Activated naive CD4-positive, alpha-beta T cell treated with anti-CD3 and anti-CD28 coated beads, Interleukin-2, amount 50 U/mL, for 72 hours (primary cell): ENCODE measurements around the gene SLC2A2. TPM values are rescaled to one million over a fixed set of nuclear protein-coding genes. Genes with fewer than 3 reads are reported as not detected.
A peak's percentile ranks its signal among the peaks of the same experiment; 100 is the strongest.

ENCODE experiments used
- ATAC-seq, 2 donors: fragments of 150-1000 bp; cut with Tn5 transposase; 2 replicates each; pipeline ENCODE4 v1.10.0; 2021; ENCODE audit warnings: mild to moderate bottlenecking in 2 of 2, moderate library complexity in 2 of 2
- DNase-seq, 2 donors: peaks; one replicate each; pipeline ENCODE4 v3.0.0; 2021 to 2022; ENCODE audit warnings: low spot score in 2 of 2
- H3K27ac Mint-ChIP-seq, 2 donors: one replicate each; pipeline ENCODE4 v1.8.0; 2022; ENCODE audit warnings: mild to moderate bottlenecking in 2 of 2, mixed read lengths in 2 of 2
- H3K36me3 Mint-ChIP-seq, 2 donors: one replicate each; pipeline ENCODE4 v1.8.0; 2022; ENCODE audit warnings: mixed read lengths in 2 of 2
- H3K9me3 Mint-ChIP-seq, 2 donors: one replicate each; pipeline ENCODE4 v1.8.0; 2022; ENCODE audit warnings: mixed read lengths in 2 of 2
- total RNA-seq, 2 donors: library from RNA; stranded (reverse); gene quantifications; one replicate each; pipeline ENCODE4 v1.2.3, GENCODE V29; 2022

SLC2A2 gene
- total RNA-seq, 2 donors from 2014 or later = not detected

DNA sequence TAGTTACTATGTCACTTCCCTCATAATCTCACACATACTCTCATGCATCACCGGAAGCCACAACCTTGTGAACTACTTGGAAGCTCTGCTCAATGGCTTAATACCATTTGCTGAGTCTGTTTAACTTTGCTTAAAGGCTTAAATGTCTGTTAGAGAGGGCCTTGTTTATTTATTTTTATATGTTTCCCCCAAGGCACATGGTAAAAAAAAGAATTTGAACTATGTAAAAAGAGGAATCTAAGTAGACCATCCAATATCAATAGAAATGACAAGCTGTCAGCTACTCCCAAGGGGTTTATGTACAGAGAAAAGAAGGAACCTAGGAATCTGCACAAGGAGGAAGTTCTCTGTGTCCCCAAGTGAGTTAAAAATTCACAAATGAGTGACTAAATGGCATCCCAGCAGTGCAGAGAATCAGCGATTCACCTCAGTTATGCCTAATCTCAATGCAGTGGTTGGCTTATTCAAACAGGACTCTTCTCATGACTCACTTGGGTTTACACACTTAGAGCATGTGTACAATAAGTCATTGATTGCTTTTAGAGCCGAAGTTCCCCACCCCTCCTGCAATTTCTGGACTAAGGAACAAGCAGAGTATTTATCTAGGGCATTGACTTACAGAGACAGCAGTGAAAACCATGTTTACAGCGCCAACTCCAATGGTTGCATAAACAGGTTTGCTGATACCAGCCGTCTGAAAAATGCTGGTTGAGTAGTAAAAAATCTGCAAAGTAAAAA, 24.4 kb downstream of the SLC2A2 start:
- DNase-seq (no peak), ATAC-seq (no peak)
- Mint-ChIP-seq H3K27ac (no peak overlapping the region), H3K9me3 (no peaks in the 10 kb centered on the region), H3K36me3 (no peaks in the 10 kb centered on the region)

DNA sequence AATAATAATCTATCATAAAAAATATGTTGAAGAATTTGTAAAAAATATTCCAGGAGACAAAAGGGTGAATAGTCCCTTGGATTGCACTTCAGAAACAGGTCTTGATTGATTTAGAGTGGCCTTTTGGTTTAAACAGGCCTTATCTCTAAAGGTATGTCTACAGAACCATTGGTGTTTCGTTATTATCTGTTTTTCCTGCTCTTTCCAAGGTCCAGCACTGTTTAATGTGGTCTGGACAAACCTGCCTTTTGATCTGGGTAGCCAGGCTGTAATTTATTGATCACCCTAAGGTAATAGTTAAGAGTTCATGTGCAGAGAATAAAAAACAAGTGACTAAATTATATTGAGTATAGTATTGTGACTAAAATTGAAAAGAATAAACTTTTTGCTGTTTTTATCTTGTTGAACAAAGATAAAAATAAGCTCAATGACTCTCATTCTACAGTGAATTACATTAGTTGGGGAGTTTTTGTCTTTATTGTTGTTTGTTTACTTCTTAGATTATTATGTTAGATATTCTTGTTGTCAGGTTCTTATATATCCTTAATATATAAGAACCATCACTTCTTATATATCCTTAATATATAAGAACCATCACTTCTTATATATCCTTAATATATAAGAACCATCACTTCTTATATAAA, 25.1 kb downstream of the SLC2A2 start:
- Mint-ChIP-seq H3K9me3 (no peaks in the 10 kb centered on the region), H3K27ac (no peak overlapping the region), H3K36me3 (no peaks in the 10 kb centered on the region)
- ATAC-seq (no peak), DNase-seq (no peak)

DNA sequence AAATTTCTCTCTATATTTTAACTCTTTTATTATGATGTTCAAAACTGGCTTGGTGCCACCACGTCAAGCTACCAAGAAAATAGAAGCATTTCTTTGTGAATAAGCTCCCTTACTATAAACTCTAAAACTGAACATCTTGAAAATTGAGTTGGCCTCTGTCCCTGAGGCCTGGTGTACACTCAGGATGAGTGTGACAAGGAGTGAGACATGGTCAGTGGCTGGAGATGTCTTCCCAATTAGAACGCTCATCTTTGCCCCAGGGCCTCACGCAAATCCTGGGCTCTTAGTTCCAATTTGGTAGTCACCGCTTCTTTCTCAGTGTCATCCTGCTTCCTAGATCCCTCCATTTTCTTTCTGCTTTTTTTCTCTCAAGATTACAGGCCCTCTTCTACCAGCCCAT, 26.2 kb downstream of the SLC2A2 start:
- Mint-ChIP-seq H3K36me3 (no peaks in the 10 kb centered on the region), H3K9me3 (no peaks in the 10 kb centered on the region), H3K27ac (peak overlapping the region in 1 of 2 donors; percentile 72)
- ATAC-seq (no peak), DNase-seq (no peak)

DNA sequence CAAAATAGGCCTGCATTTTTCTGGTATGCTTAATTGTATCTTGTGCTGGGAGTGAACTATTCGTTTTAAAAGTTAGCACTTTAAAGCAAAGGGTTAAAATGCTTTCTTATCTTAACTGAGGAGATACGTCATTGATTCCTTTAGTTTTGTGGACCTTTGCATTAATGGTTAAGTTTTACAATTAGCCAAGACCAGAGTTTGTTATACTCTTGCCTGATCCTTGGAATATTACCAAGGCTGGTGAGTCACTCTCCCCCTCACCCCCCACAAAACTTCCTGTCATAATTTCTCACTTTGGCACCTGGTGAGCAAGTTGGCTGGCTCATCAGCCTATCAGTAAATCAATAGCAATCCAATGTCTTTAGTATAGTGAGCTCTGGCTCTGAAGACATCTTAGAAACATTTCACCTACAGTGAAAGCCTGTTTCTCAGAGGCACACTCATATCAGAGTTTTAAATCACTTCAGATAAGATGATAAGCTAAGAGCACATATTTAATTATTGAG, 26.7 kb downstream of the SLC2A2 start:
- Mint-ChIP-seq H3K36me3 (no peaks in the 10 kb centered on the region), H3K27ac (no peak overlapping the region), H3K9me3 (no peaks in the 10 kb centered on the region)
- ATAC-seq = peak in 1 of 2 donors; percentile 31
- DNase-seq = no peak

DNA sequence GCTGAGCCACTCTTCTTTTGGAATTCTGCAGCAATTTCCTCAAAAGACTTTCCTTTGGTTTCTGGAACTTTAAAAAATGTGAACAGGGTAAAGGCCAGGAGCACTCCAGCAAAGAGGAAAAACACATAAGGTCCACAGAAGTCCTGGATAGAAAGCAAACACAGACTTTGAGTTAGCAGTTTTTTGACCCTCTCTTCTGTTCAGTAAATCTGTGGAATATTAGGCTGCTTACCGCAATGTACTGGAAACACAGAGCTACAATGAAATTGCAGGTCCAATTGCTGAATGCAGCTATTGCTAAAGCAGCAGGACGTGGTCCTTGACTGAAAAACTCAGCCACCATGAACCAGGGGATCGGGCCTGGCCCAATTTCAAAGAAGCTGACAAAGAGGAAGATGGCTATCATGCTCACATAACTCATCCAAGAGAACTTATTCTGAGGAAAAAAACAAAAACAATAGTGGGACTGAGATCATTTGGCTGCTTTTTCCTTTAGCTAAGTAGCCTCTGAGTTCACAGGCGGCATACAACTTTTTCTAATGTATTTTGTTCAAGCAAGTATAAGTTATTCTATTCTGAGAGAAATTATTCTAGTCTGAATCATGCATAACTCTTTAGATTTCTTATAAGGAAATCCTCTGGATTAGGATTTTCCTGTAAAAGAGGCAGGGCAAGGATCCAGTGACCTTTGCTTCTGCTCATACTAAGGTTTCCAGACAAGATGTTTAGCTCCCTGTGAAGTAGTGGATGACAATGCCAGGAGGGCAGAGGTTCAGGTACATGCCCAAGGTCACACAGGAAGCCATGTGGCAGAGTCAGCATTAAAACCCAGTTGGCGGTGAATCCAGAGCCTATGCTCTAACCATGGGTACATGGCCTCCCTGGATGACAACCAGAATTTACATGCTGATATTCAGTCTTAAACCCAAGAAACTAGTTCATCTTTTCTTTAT, 28.3 kb downstream of the SLC2A2 start:
- Mint-ChIP-seq H3K27ac (no peak overlapping the region), H3K9me3 (no peaks in the 10 kb centered on the region), H3K36me3 (no peaks in the 10 kb centered on the region)
- ATAC-seq (no peak), DNase-seq (no peak)

DNA sequence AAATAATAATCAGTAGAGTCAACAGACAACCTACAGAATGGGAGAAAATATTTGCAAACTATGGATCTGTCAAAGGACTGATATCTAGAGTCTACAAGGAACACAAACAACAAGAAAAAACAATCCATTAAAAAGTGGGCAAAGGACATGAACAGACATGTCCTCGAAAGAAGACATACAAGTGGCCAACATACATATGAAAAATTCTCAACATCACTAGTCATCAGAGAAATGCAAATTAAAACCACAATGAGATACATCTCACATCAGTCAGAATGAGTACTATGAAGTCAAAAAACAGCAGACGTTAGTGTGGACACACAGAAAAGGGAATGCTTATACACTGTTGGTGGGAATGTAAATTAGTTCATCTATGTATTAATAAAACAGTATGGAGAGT, 33.7 kb downstream of the SLC2A2 start:
- Mint-ChIP-seq H3K36me3 (no peaks in the 10 kb centered on the region), H3K9me3 (no peaks in the 10 kb centered on the region), H3K27ac (no peak overlapping the region)
- ATAC-seq (no peak), DNase-seq (no peak)

DNA sequence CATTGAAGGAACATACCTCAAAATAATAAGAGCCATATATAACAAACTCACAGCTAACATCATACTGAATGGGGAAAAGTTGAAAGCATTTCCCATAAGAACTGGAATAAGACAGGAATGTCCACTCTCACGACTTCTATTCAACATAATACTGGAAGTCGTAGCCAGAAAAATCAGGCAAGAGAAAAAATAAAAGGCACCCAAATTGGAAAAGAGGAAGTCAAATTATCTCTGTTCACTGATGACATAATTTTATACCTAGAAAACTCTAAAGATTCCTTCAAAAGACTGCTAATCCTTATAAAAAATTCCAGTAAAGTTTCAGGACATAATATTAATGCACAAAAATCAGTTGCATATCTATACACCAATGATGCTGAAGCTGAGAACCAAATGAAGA, 34.9 kb downstream of the SLC2A2 start:
- no peaks in the 10 kb centered on the region for H3K9me3 Mint-ChIP-seq
- no peaks in the 10 kb centered on the region for H3K36me3 Mint-ChIP-seq
- DNase-seq (no peak), ATAC-seq (no peak)
- H3K27ac Mint-ChIP-seq = no peak overlapping the region

DNA sequence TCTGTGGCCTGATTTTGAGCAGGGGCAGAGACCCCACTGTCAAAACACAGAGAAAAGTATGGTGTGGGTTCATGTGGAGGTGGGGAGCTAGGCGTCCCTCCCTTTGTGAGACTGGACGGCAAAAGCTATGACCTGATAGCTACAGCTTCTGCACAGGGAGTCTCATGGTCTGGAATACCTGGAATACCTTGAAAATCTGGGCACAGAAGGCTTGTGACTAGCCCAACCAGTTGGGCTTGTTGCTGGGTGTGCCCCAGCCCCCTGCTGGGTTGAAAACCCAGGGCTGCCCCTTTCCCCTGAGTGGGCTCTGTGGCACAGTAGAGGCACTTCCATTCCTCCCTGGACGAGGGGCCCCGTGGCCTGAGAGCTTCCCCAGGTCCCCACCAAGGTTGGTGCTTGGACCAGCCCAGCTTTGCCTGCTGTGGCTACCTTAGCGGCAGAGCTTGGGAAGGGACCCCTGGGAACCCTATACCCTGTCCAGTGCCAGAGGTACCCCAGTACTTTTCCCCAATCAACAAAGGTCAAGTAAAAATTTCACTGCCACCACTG, 37.3 kb downstream of the SLC2A2 start:
- DNase-seq = no peak
- Mint-ChIP-seq H3K36me3 (no peaks in the 10 kb centered on the region), H3K9me3 (no peaks in the 10 kb centered on the region), H3K27ac (no peak overlapping the region)
- no peak for ATAC-seq

DNA sequence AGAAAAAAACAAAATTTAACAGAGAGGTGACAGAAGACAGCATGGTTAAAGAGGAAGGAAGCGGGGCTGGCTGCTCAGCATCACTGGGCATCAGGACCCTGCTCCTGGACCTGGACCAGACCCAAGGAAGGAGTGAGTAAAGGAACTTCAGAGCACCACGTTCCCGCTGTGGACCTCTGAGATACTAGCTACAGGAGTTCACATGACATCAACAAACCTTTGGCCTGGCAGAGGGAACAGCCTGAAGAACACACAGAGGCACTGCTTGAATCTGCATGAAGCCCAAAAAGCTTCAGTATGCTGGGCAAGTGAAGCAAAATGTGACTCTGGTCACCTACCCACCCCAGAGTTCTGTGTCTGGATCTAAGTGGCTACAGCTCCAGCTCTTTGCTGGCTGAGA, 38.1 kb downstream of the SLC2A2 start:
- no peak for DNase-seq
- Mint-ChIP-seq H3K9me3 (no peaks in the 10 kb centered on the region), H3K27ac (no peak overlapping the region), H3K36me3 (no peaks in the 10 kb centered on the region)
- no peak for ATAC-seq

DNA sequence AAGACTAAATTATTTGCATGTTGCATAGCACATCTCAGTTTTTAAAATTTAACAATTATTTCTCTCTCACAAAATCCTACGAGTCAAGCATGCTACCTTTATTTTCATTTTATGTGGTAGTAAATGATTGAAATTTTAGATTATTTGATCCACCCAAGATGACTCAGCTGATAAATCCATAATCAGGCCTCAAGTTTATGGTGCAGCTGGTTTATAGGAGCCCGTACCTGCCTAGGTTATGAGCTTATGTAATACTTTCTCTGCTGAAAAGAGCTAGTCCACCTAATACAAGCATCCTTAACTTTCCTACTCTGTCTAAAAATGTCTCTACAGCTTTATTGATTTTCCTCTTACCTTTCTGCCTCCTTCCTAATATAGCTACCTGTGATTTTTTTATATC, 41.2 kb downstream of the SLC2A2 start:
- DNase-seq = no peak
- Mint-ChIP-seq H3K9me3 (no peaks in the 10 kb centered on the region), H3K27ac (no peak overlapping the region), H3K36me3 (no peaks in the 10 kb centered on the region)
- ATAC-seq = no peak

DNA sequence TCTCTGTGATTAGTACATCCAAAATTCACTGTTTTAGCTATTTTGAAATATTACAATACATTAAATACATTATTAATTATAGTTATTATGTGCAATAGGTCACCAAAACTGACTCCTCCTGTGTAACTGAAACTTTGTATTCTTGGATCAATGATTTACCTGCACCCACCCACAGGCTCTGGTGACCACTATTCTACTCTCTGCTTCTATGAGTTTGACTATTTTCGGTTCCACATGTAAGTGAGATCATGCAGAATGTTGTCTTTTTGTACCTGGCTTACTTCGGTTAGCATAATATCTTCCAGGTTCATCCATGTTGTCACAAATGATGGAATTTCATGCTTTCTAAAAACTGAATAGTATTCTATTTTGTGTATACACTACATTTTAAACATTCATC, 43.8 kb downstream of the SLC2A2 start:
- ATAC-seq = no peak
- Mint-ChIP-seq H3K27ac (no peak overlapping the region), H3K36me3 (no peaks in the 10 kb centered on the region)

DNA sequence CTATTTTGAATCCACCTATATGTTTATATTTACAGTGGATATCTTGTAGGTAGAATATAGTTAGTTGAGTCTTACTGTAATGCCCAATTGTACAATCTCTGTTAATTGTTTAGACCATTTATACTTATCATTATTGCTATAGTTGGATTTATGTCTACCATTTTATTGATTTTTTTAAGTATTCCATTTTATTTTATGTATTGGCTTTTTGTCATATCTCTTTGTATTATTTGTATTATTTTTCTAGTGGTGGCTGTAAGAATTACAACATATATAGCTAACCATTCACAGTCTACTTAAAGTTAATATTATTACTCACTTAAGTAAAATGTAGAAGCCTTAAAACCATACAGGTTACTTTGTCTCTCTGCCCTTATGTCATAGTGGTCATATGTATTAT, 46.1 kb downstream of the SLC2A2 start:
- no peaks in the 10 kb centered on the region for H3K9me3 Mint-ChIP-seq
- DNase-seq = no peak
- H3K27ac Mint-ChIP-seq = no peak overlapping the region

More for the DNA sequence above, 43.8 kb downstream of the SLC2A2 start:
- H3K9me3 Mint-ChIP-seq = no peaks in the 10 kb centered on the region
- no peak for DNase-seq

DNA sequence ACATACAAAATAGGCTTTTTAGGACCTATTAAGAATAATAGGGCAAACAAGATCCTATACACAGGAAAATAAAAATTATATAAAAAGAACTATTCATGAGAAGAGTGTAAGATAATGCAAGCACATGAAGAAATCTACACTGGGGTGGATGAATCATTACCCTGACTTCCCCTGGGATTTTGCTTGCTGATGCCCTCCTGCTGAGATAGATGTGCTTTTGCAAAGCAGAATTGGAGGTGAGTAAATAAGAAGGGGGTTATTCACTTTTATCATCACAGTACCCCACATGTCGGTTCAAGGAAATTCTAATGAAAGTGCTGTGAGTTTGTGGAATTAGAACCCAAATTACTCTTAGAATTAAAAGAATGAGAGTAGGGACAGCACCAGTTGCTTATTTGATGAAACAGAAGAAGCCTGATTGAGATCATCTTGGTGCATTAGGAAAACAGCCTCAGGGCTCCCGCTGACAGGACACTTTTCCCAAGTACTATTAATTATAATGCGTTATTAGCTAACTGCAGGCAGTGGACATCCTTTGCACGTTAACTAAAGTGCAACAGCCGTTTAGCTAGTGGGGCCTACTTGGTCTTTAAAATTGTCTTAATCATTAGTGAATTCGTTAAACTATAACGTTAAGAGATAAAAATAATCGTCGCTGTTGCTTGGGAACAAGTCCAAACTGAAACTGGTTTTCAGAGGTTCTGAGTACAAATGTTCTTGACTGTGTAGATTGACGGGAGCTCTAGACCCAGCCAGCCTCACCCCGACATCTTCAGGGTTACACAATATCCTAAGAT, 48.4 kb downstream of the SLC2A2 start:
- Mint-ChIP-seq H3K9me3 (no peaks in the 10 kb centered on the region), H3K36me3 (no peaks in the 10 kb centered on the region), H3K27ac (no peak overlapping the region)
- ATAC-seq (no peak), DNase-seq (no peak)

More for the DNA sequence above, 46.1 kb downstream of the SLC2A2 start:
- ATAC-seq = no peak
- no peaks in the 10 kb centered on the region for H3K36me3 Mint-ChIP-seq

DNA sequence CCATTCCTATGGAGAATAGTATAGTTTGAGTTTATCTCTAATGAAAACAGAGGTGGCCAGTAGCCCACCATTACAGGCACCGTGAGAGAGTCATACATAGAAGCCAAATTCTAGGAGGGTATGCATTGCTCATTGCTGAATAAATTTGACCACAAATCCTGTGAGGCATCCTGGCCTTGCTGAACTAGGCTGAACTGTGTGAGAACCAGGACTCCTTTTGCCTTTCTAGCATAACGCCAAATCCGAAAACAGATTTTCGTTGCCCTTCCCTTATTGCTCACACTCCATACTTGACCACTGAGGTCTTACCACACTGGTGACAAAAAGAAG, 50.4 kb downstream of the SLC2A2 start:
- DNase-seq (no peak), ATAC-seq (no peak)
- Mint-ChIP-seq H3K36me3 (no peaks in the 10 kb centered on the region), H3K9me3 (no peaks in the 10 kb centered on the region), H3K27ac (no peak overlapping the region)

DNA sequence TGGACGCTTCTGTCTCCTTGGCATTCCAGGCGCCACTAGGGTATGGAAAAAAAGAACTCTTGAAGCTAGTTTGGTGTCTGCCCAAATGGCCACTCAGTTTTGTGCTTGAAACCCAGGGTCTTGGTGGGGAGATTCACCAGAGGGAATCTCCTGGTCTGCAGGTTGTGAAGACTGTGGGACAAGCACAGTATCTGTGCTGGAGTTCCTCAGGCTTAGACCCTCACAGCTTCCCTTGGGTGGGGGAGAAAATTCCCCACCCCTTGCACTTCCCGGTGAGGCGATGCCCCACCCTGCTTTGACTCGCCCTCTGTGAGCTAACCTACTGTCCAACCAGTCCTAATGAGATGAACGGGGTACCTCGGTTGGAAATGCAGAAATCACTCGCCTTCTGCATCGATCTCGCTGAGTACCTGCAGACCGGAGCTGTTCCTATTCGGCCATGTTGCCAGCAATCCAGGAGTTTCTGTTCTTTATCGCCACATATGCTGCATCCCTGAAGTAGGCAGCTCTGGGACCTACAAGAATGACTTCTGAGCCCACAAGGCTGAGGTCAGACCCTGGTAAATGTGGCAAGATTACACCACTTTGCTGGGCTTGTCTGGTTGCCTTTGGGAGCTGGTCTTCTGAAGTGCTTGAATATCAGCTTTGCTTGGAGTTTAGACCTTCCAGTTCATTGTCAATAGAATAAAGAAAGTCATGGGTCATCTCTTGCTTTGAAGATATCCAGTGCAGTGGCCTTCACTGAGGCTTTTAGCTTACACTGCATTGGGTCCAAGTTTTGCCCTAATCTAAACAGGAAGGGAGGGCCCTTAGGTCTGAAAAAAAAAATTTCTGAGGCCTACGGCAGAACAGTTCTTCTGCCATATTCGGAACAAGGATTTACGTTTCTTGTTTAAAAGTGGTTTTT, 51.0 kb downstream of the SLC2A2 start:
- H3K36me3 Mint-ChIP-seq = no peaks in the 10 kb centered on the region
- DNase-seq = no peak
- H3K9me3 Mint-ChIP-seq = peaks cover 0 to 5% of the 10 kb centered on the region in 2 donors
- no peak for ATAC-seq
- H3K27ac Mint-ChIP-seq = no peak overlapping the region
